ENCODE results near the gene YAF2. TPM values are rescaled to one million over a fixed set of nuclear protein-coding genes. Genes with fewer than 3 reads are reported as not detected.

YAF2 gene
- total and polyA plus RNA-seq, 2 of the 13 experiments (the other 11 are each of a cell fraction or from before 2014, with no cell fraction given) = 8.4 to 11.7 TPM

DNA sequence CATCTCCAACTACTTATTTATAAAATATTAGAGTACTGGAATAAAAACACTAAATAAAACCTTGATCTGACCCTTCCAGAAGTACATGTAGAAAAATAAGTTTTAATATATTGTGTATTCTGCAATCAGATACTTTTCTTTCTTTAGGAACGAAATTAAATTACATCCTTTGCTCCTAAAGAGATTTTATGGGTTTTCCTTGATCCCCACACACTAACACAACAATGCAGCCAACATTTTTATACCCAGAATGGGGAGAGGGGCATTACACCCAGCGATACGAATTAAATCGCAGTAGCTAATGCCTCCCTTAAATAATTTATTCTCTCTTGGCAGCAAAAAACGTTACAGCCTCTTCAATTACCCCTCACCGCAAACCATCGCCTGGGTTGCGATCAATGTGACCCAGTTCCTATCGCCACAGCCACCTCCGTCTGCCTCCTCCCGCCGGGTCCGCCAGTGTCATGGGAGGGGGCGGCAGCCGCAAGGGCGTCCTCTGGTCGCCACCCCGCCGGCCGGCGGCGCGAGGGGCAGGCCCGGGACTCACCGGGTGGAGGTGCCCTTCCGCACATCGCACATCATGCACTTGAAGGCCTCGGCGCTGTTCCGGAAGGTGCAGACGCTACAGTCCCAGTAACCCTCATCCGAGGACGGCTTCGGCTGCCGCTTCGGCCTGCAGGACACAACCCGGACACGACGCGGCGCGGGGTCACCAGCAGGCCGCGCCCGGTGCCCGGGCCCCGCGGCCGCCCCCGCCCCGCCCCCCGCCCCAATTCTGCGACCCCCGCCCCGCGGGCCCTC, 796 bp downstream of the YAF2 start (continued):
- peak; percentile 69 for TF ChIP-seq TAF1 (CRISPR knock-in tag; IDR thresholded peaks at IDR 0.05)
- TF ChIP-seq SP4 (CRISPR knock-in tag; IDR thresholded peaks at IDR 0.05) = no peak
- TF ChIP-seq ZNF503 (CRISPR knock-in tag; IDR thresholded peaks at IDR 0.05) = no peak
- no peak for TF ChIP-seq ZFP82 (CRISPR knock-in tag; IDR thresholded peaks at IDR 0.05; ENCODE audit: borderline replicate concordance)
- TF ChIP-seq ZNF605 (CRISPR knock-in tag; IDR thresholded peaks at IDR 0.05) = no peak
- TF ChIP-seq KDM1A (CRISPR knock-in tag; IDR thresholded peaks at IDR 0.05) = peak; percentile 45; the same call in 1 of the 2 replicates
- no peak for TF ChIP-seq EHMT2 (IDR thresholded peaks at IDR 0.05; ENCODE audit: borderline replicate concordance, low read depth, low read length)
- TF ChIP-seq KAT2B (IDR thresholded peaks at IDR 0.05; ENCODE audit: borderline replicate concordance, low read depth, low read length) = no peak
- TF ChIP-seq KDM6A (CRISPR knock-in tag; IDR thresholded peaks at IDR 0.05; ENCODE audit: low read depth) = no peak
- TF ChIP-seq KDM3A (CRISPR knock-in tag; IDR thresholded peaks at IDR 0.05; ENCODE audit: low read depth) = peak; percentile 70; the same call in 1 of the 2 replicates
- TF ChIP-seq BCL3 (CRISPR knock-in tag; IDR thresholded peaks at IDR 0.05) = no peak
- no peak for TF ChIP-seq ZNF230 (CRISPR knock-in tag; IDR thresholded peaks at IDR 0.05)
- no peak for TF ChIP-seq NFATC3 (CRISPR knock-in tag; IDR thresholded peaks at IDR 0.05)
- TF ChIP-seq ZNF709 (CRISPR knock-in tag; IDR thresholded peaks at IDR 0.05) = no peak
- no peak for TF ChIP-seq MAFF (IDR thresholded peaks at IDR 0.05; ENCODE audit: low read depth, low read length)
- TF ChIP-seq CENPT (CRISPR knock-in tag; IDR thresholded peaks at IDR 0.05; ENCODE audit: low read depth) = no peak
- TF ChIP-seq JDP2 (CRISPR knock-in tag; IDR thresholded peaks at IDR 0.05; ENCODE audit: borderline replicate concordance) = no peak
- no peak for TF ChIP-seq PCBP1 (IDR thresholded peaks at IDR 0.05; ENCODE audit: borderline replicate concordance, low read depth, low read length)
- no peak for TF ChIP-seq PREB (CRISPR knock-in tag; IDR thresholded peaks at IDR 0.05)
- no peak for TF ChIP-seq ZNF781 (CRISPR knock-in tag; IDR thresholded peaks at IDR 0.05; ENCODE audit: borderline replicate concordance, not compliant biosample characterization)
- TF ChIP-seq, protein P1, sequence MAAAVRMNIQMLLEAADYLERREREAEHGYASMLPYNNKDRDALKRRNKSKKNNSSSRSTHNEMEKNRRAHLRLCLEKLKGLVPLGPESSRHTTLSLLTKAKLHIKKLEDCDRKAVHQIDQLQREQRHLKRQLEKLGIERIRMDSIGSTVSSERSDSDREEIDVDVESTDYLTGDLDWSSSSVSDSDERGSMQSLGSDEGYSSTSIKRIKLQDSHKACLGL (CRISPR knock-in tag; IDR thresholded peaks at IDR 0.05) = peak; percentile 37; the same call in 1 of the 2 replicates
- TF ChIP-seq ARNT (IDR thresholded peaks at IDR 0.05) = no peak
- TF ChIP-seq, protein P2, sequence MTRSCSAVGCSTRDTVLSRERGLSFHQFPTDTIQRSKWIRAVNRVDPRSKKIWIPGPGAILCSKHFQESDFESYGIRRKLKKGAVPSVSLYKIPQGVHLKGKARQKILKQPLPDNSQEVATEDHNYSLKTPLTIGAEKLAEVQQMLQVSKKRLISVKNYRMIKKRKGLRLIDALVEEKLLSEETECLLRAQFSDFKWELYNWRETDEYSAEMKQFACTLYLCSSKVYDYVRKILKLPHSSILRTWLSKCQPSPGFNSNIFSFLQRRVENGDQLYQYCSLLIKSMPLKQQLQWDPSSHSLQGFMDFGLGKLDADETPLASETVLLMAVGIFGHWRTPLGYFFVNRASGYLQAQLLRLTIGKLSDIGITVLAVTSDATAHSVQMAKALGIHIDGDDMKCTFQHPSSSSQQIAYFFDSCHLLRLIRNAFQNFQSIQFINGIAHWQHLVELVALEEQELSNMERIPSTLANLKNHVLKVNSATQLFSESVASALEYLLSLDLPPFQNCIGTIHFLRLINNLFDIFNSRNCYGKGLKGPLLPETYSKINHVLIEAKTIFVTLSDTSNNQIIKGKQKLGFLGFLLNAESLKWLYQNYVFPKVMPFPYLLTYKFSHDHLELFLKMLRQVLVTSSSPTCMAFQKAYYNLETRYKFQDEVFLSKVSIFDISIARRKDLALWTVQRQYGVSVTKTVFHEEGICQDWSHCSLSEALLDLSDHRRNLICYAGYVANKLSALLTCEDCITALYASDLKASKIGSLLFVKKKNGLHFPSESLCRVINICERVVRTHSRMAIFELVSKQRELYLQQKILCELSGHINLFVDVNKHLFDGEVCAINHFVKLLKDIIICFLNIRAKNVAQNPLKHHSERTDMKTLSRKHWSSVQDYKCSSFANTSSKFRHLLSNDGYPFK (CRISPR knock-in tag; IDR thresholded peaks at IDR 0.05; ENCODE audit: borderline replicate concordance) = no peak

Data from HepG2 (cell line).